HG03520 (cell line): ENCODE measurements around the gene COPRS.
"Not testable (repeated sequence)": the region's sequence is repeated elsewhere in the genome, so short reads cannot be mapped to it uniquely, and the experiment has no call there.

ENCODE experiments used
- ATAC-seq: cut with Tn5 transposase; IDR thresholded peaks from one replicate; pipeline ENCODE4 v1.9.1; 2021; ENCODE audit warnings: mild to moderate bottlenecking, moderate library complexity; ENCODE audit not compliant: unreplicated experiment

The COPRS gene

GRCh38 chr17:31845291-31845690, 13.8 kb downstream of the COPRS start:
- ATAC-seq = no peak

GRCh38 chr17:31843070-31843745, 15.8 kb downstream of the COPRS start:
- no peak for ATAC-seq

DNA sequence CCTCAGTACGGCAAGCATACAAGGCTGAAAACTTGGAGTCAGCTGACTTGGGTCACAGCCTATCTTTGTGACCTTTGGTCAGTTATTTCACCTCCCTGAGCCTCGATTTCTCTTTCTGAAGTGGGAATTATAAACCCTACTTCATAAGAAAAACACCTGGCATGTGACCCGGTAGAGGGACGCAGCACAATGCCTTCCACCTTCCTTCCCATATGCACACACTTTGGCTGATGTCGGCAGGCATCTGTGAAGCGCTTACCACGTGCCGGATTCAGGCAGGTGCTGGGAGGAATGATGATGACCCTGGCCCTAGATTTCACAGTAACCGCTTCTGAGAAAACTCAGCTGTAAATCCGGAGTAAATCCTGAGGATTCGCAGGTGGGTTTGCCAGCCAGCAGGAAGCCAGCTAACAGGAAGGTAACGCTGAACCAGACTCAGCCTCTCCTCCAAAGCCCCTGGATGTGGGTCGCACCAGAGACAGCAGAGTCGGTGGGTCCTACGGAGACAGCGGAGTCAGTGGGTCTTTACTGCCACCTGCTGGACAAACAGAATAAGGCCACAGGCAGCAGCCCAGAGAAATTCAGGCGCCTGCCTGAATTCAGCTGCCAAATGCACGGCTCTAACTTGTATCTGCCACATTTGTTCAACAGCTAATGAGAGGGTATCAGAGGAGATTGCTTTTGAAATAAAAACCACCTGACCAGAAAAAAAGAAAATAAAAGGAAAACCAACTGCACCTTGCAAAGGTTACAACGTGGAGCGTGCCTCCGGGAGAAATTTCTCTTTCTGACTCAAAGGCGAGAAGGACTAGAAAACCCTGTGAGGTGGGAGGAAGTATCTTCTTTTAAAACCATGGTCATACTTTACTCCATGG, 16.6 kb downstream of the COPRS start:
- ATAC-seq = no peak

DNA sequence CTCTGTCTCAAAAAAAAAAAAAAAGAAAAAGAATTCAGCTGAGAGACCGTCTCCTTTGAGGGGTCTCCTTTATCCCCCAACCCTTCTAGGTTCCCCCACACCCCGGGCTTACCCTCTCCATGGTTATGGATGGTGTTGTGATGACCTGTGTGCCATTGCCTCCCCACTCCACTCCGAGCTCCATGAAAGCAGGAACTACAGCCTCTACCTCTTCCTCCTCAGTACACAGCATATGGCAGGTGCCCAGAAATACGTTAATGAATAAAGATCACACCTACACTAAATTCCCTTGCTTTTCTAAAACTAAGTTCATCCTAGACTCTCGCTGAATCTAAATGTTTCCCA, 17.2 kb downstream of the COPRS start:
- ATAC-seq = no peak

GRCh38 chr17:31838636-31839225, 20.3 kb downstream of the COPRS start:
- ATAC-seq = no peak

DNA sequence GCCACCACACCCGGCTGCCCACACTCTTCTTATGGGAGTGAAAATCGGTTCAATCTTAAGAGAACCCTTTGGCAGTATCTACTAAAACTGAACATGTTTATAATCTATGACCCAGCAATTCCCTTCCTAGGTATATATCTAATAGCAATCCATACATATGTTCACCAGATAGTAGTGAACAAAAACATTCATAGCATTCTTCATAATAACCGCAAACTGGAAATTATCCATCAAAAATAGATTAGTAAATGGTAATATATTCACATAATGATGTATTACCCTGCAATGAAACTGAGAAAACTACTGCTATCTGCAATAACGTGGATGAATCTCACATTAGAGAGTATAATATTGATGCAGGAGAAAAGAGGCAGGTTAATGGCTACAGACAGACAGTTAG, 23.1 kb downstream of the COPRS start:
- ATAC-seq = no peak

DNA sequence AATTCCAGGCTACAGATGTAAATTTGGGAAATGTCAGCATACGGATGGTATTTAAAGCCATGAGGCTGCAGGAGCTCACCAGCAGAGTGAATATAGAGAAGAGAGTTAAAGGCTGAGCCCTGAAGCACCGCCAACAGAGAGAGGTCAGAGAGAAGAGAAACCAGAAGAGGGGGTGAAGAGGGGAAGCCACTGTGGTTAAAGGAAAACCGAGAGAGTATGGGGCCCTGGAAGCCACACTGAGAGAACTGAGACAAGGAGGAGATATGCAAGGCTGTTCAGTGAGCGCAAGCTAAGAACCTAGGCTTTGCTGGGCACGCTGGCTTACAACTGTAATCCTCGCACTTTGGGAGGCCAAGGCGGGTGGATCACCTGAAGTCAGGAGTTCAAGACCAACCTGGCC, 24.6 kb downstream of the COPRS start:
- ATAC-seq = no peak

GRCh38 chr17:31832746-31833145, 26.3 kb downstream of the COPRS start:
- no peak for ATAC-seq

DNA sequence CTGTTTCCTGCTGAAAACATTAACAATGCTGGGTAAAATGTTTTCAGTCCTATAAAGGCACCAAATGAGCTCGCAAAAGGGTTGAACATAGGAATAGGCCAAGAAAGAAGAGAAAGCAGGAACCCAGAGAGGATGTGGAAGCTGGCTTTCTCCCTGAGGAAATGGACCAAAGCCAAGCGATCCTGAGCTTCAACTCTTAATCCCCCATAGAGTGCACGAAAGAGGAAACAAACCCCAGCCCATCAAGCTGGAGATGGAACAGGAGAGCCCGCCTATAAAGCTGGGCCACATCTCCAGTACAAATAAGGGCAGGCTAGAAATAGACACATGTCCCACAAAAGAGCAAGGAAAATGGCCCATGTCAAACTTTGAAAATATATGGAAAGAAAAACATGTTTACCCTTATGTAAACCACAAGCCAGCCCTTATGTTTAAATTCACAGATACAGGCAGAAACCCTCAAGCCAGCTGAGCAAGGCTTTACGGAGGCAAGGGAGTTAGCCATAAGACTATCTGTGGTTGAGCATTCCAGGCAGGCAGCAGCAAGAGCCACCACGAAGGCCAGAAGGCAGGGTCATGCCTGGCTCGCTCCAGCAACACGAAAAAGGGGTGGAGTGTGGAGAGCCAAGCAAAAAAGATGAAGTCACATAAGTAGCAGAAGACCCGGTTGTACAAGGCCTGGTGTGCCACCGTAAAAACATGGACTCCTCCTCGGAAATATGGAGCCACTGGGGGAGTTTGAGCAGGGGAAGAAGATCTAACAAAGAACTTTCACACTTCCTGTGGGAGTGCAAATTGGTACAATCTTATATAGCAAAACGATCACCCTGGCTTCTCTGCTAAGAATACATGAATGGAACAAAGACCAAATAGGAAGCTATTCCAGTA, 27.8 kb downstream of the COPRS start:
- ATAC-seq = no peak

DNA sequence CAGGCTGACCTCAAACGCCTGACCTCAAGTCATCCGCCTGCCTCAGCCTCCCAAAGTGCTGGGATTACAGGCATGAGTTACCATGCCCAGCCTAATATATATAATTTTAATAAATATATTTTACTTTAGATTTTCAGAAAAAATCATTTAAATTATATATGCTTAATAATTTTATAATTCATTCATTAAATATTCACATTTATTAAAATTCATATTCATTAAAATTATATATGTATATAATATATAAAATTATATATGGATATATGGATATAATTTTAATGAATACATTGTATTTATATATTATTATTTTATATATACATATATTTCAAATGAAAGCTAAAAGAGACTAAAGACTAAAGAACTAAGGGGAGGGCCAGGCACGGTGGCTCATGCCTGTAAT, 29.4 kb downstream of the COPRS start:
- ATAC-seq = no peak

- ATAC-seq = not testable (repeated sequence)
These were observed 30.1 kb downstream of the COPRS start for GRCh38 chr17:31828955-31829354.

DNA sequence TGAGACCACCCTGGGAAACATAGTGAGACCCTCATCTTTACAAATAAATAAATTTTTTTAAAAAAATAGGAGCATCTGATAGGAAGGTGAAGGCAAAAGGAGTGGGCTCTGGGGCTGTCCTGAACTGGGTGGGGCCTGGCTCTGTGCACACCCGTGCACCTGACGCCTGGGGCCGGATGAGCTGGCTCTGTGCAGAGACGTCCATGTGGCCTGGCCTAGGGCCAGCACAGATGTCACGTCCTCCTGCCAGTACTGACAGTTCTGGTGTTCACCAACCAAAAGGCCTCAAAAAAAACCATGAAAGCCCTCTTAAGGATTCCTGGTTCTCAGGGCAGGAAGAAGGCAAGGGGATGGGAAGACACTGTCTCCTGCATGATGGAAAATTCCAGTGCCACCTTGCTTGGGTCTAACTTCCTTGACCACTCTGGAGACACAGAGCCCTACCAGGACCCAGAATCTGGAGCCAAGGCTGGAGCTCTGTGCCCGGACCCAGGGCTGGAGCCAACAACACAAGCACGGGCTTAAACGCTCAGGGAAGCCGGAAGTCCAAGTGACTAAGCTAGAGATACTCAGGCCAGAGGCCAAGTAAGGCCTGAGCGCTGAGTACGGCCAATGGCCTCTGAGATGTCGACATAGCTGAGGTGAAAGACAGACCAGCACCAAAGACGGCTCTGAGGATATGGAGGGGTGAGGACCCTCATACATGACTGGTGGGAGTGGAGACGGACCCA, 32.9 kb downstream of the COPRS start:
- ATAC-seq = no peak

DNA sequence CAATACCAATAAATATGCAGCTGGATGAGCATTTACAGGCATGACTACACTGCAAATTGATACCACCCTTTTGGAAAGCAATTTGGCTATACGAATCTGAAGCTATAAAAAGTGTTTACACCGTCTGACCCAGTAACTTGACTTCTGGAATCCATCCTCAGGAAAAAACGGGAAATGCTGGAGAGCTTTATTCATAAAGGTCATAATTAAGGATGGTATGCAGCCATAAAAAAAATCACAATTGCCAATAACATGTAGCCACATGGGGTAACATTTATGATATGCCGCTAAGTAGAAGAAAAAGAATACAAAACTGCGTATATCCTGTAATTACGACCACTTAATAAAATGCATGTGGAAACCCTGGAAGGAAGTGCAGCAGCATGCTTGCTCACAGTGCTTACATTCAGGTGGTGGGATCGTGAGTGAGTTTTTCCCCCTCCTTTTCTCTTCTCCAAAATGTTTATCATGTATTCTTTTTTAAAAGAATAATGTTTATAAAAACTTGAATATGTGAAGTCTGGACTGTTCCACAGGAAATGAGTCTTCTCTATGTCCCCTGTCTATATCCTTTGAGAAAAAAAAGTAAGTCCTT, 34.2 kb downstream of the COPRS start:
- no peak for ATAC-seq

DNA sequence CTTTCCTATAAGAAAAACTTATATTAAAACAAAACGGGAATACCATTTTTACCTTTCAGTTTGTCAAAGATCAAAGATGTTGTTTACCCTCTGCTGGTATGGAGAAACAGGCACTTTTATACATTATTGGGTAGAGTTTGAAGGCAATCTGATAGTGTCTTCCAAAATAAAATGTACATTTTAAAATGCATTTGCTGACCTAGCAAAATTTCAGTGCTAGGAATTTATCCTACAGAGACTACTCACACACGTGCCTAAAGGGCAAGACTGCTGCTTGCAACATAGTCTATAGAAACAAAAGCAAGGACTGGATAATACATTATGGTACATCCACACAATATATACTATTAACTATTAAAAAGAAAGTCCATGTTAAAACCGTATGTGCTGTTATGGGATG, 36.0 kb downstream of the COPRS start:
- no peak for ATAC-seq

DNA sequence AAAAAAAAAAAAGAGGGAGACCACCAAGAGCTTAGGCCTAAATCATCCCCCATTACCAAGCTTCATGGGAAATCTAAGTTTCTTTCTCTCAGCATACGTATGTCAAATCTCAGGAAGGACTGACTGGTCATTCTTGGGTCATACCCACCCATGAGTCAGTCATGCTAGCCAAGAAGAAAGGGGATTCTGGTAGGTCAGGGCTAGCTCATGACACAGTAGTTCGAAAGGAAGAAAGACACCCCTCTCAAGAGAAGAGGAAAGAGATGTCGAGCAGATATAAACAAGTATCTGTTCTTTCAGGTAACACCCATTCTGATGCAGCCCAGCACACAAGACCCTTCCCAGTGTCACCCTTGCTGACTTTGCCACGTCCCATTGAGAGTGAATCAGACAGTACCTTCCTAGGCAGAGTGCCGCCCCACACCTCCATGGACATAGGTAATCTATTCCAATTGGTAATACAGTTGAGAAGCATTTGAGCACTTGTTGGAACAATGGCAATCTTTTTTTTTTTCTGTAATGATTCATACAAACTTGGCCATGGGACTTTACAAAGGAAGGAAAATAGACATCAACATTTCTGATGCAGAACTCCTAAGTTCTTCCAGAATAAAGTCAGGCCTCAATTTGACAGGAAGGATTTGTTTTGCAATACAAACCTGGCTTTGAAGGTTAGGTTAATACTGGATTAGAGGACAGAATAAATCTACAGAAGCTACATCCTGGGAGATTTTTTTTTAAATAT, 38.2 kb downstream of the COPRS start:
- ATAC-seq = no peak

DNA sequence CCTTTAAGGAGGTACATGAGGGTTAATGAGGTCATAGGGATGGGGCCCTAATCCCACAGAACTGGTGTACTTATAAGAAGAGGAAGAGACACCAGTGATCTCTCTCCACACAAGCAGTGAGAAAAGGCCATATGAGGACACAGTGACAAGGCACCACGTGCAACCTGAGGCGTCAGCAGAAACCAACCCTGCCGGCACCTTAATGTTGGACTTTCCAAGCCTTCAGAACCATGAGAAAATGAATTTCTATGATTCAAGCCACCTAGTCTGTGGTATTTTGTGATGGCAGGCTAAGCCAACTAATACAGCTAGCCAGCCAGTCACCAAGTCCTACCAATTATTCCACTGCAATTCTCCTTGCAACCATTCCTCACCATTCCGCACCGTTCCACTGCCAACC, 39.5 kb downstream of the COPRS start:
- ATAC-seq = no peak

DNA sequence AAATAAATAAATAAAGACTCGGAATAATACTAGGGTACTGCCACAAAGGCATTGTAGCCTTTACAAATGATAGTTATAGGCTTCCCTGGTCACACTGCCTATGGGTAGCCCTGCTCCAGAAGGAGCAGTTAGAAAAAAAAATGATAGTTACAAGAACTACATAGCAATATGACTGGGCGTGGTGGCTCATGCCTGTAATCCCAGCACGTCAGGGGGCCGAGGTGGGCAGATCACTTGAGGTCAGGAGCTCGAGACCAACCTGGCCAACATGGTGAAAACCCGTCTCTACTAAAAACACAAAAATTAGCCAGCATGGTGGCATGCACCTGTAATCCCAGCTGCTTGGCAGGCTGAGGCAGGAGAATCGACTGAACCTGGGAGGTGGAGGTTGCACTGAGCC, 40.2 kb downstream of the COPRS start:
- ATAC-seq = not testable (repeated sequence)

GRCh38 chr17:31815212-31815730, 43.8 kb downstream of the COPRS start:
- no peak for ATAC-seq

DNA sequence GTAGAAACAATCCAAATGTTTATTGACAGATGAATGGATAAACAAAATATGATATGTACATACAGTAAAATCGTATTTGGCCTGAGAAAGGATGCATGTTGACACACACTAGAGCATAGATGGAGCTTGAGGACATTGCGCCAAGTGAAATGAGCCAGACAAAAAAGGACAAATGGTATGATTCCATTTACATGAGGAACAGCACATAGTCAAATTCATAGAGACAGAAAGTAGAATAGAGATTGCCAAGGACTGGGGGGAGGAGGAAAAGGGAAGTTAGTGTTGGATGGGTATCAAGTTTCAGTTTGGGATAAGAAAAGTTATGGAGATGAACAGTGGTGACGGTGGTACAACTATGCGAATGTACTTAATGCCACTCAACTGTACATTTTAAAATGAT, 47.9 kb downstream of the COPRS start:
- no peak for ATAC-seq
